D721Med (cell line): ENCODE results near the gene UTRN.

Source experiments
- DNase-seq: peaks from one replicate; pipeline ENCODE4 v3.0.0; 2011; ENCODE audit warnings: low spot score; ENCODE audit not compliant: insufficient read length
- FAIRE-seq: peaks from 2 replicates; lab custom pipeline; 2011; peaks lifted over from hg19 to GRCh38; lab: Jason Lieb, UNC
- TF ChIP-seq, protein P1 (sequence below): IDR thresholded peaks from 2 replicates; pipeline ENCODE4 v1.5.1; 2012; ENCODE audit warnings: mild to moderate bottlenecking, control low read depth; ENCODE audit not compliant: insufficient read depth; ENCODE audit errors: missing control alignments

UTRN gene

DNA sequence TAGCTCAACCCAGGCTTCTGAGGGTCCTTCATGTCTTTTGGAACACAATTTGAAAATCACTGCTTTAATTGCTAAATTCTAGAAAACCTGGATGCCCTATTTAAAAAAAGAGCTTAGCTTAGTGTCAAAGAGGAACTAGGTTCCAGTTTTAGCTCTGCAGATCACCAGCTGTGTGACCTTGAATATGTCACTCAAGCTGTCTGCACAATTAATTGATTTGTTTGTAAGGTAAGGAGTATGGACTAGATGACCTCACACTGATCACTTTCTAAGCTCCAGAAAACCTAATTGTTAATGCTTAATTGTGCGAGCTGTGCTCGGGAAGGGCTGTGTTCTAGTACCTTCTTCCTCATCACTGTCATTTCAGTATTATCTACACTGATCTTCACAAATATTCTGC, 26.2 kb downstream of the UTRN start:
- DNase-seq (no peak), FAIRE-seq (no peak)
- TF ChIP-seq, protein P1, sequence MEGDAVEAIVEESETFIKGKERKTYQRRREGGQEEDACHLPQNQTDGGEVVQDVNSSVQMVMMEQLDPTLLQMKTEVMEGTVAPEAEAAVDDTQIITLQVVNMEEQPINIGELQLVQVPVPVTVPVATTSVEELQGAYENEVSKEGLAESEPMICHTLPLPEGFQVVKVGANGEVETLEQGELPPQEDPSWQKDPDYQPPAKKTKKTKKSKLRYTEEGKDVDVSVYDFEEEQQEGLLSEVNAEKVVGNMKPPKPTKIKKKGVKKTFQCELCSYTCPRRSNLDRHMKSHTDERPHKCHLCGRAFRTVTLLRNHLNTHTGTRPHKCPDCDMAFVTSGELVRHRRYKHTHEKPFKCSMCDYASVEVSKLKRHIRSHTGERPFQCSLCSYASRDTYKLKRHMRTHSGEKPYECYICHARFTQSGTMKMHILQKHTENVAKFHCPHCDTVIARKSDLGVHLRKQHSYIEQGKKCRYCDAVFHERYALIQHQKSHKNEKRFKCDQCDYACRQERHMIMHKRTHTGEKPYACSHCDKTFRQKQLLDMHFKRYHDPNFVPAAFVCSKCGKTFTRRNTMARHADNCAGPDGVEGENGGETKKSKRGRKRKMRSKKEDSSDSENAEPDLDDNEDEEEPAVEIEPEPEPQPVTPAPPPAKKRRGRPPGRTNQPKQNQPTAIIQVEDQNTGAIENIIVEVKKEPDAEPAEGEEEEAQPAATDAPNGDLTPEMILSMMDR, result no peak

DNA sequence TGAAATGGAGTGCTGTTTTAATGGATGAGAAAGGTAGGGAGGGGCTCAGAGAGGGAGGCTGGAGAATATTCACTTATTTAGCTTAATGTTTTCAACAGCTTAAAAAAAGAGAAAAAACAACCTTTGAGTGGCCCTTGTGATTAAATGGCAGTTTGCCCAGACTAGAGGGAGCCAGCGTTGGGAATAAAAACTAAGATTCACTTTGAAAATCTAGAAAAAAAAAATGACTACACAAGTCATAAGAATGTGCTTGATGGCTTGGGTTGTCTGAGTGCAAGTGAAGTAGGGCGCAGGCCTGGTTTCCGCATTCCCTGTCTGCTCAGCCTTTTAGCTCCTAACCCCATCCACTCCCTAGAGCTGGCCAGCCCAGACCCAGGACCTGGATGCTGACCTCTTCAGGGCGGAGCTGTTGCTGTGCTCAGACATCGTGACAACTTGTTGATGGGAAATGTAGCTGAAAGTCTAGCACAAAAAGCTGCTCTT, 28.9 kb downstream of the UTRN start:
- FAIRE-seq, result no peak
- no peak for DNase-seq
- TF ChIP-seq, protein P1, result no peak

DNA sequence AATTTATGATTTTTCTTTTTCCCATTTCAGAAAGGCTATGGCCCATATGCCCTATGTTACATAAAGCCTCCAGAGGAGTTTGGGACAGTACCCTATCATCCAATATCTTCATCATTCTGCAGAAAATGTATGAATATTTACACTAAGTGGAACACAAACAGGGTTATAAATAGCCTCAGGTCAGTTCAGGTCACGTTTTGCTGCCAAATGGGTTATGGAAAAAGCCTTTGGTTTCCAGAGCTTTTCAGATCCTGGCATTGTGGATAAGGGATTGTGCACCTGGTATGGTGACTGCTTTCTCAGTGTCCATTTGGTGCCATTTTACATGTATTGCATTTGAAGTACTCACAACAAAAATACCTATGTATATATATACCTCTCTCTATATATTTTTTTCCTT, 29.4 kb downstream of the UTRN start:
- DNase-seq, result no peak
- FAIRE-seq, result no peak
- TF ChIP-seq, protein P1, result no peak

DNA sequence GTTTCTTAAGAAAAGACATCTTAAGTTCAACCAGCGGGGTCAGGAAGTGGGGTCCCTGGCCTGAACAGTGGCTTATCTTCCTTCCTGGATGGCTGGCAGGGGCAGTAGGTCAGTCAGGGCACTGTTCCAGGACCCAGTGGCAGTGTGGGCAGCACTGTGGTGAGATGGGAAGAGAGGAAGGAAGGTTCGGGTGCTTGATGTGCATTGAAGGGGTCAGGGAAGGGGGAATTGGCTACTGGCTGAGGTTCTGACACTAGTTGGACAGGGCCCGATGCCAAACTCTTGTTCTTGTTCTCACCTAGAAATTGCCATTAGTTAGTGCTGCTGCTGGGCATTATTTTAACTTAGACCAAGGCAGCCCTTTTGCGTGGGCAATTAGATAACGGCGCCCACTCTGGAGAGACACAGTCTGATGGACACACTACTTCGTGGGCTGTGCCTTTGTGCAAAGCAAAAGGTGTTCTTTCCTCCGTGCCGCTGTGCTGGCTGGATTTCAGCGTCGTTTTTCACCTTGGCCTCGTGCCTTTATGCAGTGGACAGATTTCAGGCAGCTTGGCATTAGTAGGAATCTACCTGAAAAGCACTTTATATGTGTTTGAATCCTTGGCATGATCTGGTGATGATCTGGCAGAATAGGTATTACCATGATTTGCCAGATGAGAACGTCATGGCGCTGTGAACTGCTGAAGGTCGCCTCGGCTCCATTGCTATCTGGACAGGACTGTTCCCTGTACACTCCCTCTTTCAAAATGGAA, 30.3 kb downstream of the UTRN start:
- TF ChIP-seq, protein P1, result no peak
- FAIRE-seq, result no peak
- DNase-seq, result no peak

DNA sequence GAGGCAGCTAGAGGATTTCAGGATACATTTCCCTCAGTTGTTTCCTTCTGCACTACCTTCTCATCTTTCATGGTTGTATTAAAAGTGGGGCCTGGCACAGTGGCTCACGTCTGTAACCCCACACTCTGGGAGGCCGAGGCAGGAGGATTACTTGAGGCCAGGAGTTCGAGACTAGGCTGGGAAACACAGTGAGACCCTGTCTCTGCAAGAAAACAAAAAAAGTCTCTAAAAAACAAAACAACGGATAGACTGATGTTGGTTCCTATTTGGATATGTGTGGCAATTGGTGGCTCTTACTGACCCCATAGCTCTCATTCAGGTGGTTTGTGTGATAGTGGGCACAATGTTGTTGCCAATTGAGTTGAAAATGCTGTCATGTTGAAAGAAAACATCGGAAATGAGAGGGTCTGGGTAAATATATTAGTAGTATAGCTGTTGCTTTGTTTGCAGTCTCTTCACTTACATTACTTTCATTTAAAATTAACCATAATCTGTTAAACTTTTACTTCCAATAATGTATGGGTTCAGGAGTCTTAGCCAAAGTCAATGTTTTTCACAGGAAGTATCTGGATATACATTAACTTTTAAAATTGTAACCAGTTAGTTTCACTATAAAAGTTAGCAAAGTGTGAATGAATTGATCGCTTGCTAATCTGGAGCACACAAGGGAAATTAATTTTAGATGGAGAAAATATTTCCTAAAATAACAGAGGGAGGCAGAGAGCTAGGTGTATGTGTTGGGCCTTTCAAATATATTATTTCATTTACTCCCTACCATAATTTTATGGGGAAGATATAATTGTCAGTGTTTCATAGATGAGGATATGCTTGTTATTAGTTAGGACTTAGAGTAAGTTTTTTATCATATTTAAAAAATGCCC, 31.1 kb downstream of the UTRN start:
- TF ChIP-seq, protein P1, result no peak
- no peak for FAIRE-seq
- DNase-seq, result no peak

DNA sequence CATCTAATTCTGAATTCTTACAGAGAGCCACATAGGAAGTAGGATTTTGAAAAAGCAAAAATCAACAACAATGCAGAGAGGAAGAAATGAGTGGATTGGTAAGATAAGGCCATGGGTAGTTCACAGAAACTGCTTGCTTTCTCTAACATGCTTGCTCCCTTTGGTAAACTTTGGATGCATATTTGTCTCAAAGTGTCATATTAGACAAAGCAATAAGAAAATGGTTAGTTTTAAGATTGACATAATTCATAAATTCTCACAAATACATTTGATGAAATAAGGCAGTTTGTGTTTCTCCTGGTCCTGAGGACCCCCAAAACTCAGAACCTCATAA, 31.7 kb downstream of the UTRN start:
- DNase-seq (no peak), FAIRE-seq (no peak)
- TF ChIP-seq, protein P1, result no peak
